Mesodermal cell (in vitro differentiated cells): ENCODE data around the gene PARP8.

Experiments used
- H3K27ac ChIP-seq: 2 replicates; pipeline ENCODE4 v1.7.0; 2013; ENCODE audit warnings: mild to moderate bottlenecking, low read depth, low read length, moderate library complexity; ENCODE audit not compliant: severe bottlenecking
- H3K36me3 ChIP-seq: 2 replicates; pipeline ENCODE4 v1.7.1; 2013; ENCODE audit warnings: mild to moderate bottlenecking, low read length, moderate library complexity; ENCODE audit not compliant: control insufficient read depth, insufficient read depth
- H3K4me1 ChIP-seq: one replicate; pipeline ENCODE4 v1.7.1; 2013; ENCODE audit warnings: mild to moderate bottlenecking, low read length; ENCODE audit not compliant: insufficient read depth, control insufficient read depth, poor library complexity, severe bottlenecking
- H3K4me3 ChIP-seq: 2 replicates; pipeline ENCODE4 v1.7.0; 2013; ENCODE audit warnings: low read length, control low read depth, mild to moderate bottlenecking; ENCODE audit not compliant: insufficient read depth, poor library complexity, severe bottlenecking; ENCODE audit errors: extremely low read depth
- H3K9me3 ChIP-seq: 2 replicates; pipeline ENCODE4 v1.7.1; 2013; ENCODE audit warnings: mild to moderate bottlenecking, low read length, moderate library complexity; ENCODE audit not compliant: control insufficient read depth
- WGBS, 2 experiments: methylation state at CpG; one replicate each; pipeline ENCODE4 v1.1.5; 2013; ENCODE audit warnings: missing lambda C conversion rate in 2 of 2; ENCODE audit not compliant: insufficient coverage in 2 of 2; 5-methylcytosine and 5-hydroxymethylcytosine counted together

PARP8 gene

GRCh38 chr5:50726475-50727148 lies 60.2 kb downstream of the PARP8 start:
- Histone ChIP-seq H3K27ac (peak overlapping the region; percentile 46), H3K4me1 (peaks cover 8% of the 10 kb centered on the region), H3K9me3 (no peaks in the 10 kb centered on the region), H3K4me3 (no peak overlapping the region), H3K36me3 (no peaks in the 10 kb centered on the region)
- WGBS, 2 experiments: 82 to 100% methylated on average over 1 to 2 of the region's 3 CpGs

- WGBS, 2 experiments: 80 to 96% methylated on average over 1 to 3 of the region's 5 CpGs
- peaks cover 8% of the 10 kb centered on the region for H3K4me1 ChIP-seq
These were observed 60.7 kb downstream of the PARP8 start for GRCh38 chr5:50727149-50727496.

DNA sequence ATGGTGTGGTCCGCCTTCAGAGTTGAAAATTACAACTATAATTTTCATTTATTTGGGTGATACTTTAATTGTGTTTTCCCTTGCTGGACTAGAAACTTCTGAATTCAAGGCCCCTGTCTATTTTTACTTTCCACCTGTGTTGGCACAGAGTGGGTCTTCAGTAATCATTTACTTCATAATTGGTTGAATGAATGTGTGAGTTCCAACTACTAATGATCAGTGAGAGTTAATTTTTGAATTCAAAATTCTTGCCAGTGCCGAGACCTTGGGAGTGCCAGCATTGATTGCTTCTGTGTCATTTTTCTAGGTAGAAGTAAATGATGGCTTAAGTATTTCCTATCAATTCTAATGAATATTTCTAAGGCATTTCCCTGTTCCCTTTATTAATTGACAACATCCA lies 61.4 kb downstream of the PARP8 start:
- no CpG with 5 or more reads among the region's 2 CpGs for WGBS, 2 experiments
- Histone ChIP-seq H3K27ac (no peak overlapping the region), H3K4me1 (peaks cover 8% of the 10 kb centered on the region), H3K9me3 (no peaks in the 10 kb centered on the region), H3K36me3 (no peaks in the 10 kb centered on the region), H3K4me3 (no peak overlapping the region)

More at GRCh38 chr5:50727149-50727496, 60.7 kb downstream of the PARP8 start:
- Histone ChIP-seq H3K9me3 (no peaks in the 10 kb centered on the region), H3K36me3 (no peaks in the 10 kb centered on the region), H3K4me3 (no peak overlapping the region), H3K27ac (peak overlapping the region; percentile 46)

- no peaks in the 10 kb centered on the region for H3K36me3 ChIP-seq
These were observed 63.9 kb downstream of the PARP8 start for GRCh38 chr5:50730336-50730735.

GRCh38 chr5:50730841-50731240 lies 64.4 kb downstream of the PARP8 start:
- WGBS, 2 experiments: 83 to 88% methylated on average over 3 to 4 of the region's 4 CpGs
- Histone ChIP-seq H3K27ac (no peak overlapping the region), H3K4me1 (peaks cover 8% of the 10 kb centered on the region), H3K4me3 (no peak overlapping the region), H3K36me3 (no peaks in the 10 kb centered on the region), H3K9me3 (no peaks in the 10 kb centered on the region)

More at GRCh38 chr5:50730336-50730735, 63.9 kb downstream of the PARP8 start:
- H3K27ac ChIP-seq: no peak overlapping the region
- no peak overlapping the region for H3K4me3 ChIP-seq
- H3K9me3 ChIP-seq: no peaks in the 10 kb centered on the region
- WGBS, 2 experiments: 90% methylated on average over 2 of the region's 5 CpGs; no CpG with 5 or more reads in 1 of the 2 experiments
- H3K4me1 ChIP-seq: peaks cover 8% of the 10 kb centered on the region

DNA sequence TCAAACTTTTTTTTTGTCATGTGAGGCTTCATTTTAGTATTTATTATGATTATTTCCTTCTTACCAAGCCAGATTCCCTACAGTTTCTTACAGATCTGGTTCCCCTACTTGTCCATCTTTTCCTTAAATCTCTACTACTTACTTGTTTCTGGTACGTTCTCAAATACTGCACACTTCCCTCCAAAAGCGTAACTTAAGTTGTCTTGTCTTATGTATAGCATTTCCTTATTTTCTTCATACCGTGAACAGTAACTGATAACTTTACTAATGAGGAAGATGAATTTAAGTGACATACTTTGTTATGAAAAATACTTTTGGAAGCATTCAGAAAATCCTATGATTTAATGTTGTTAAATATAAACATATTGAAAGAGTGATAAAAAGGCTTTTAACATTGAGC lies 67.3 kb downstream of the PARP8 start:
- WGBS, 2 experiments: no CpG with 5 or more reads among the region's 3 CpGs
- H3K4me1 ChIP-seq: no peaks in the 10 kb centered on the region
- no peaks in the 10 kb centered on the region for H3K36me3 ChIP-seq
- no peak overlapping the region for H3K27ac ChIP-seq
- H3K9me3 ChIP-seq: no peaks in the 10 kb centered on the region
- H3K4me3 ChIP-seq: no peak overlapping the region

- no peak overlapping the region for H3K4me3 ChIP-seq
- H3K9me3 ChIP-seq: no peaks in the 10 kb centered on the region
- no peaks in the 10 kb centered on the region for H3K4me1 ChIP-seq
- H3K36me3 ChIP-seq: no peaks in the 10 kb centered on the region
- WGBS, 2 experiments: no CpG with 5 or more reads among the region's 1 CpG
- H3K27ac ChIP-seq: no peak overlapping the region
These were observed 72.4 kb downstream of the PARP8 start for GRCh38 chr5:50738864-50739263.

DNA sequence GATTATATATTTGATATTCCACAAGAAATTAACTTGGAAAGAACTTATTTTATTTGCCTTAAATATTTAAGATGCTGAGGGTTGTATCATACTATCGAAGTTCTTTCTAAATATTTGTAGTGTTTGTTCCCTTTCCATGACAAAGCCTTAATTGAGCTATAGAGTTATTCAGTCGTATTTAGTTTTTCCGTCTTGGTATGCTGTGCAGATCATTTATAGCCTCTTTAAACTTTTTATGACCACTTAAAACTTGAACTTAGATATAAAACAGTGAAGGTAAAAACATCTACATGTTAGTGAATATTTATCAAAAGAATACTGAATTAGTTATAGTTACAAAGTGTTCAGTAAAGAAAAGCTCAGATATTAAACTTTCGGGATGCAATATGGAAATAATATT lies 74.4 kb downstream of the PARP8 start:
- no peaks in the 10 kb centered on the region for H3K4me1 ChIP-seq
- no peaks in the 10 kb centered on the region for H3K36me3 ChIP-seq
- WGBS, 2 experiments: no CpG with 5 or more reads among the region's 4 CpGs

GRCh38 chr5:50744776-50745175 lies 78.3 kb downstream of the PARP8 start:
- WGBS, 2 experiments: 75 to 100% methylated on average over 1 of the region's 2 CpGs
- Histone ChIP-seq H3K4me1 (no peaks in the 10 kb centered on the region), H3K27ac (no peak overlapping the region), H3K36me3 (no peaks in the 10 kb centered on the region), H3K4me3 (no peak overlapping the region), H3K9me3 (no peaks in the 10 kb centered on the region)

More for the DNA sequence above, 74.4 kb downstream of the PARP8 start:
- Histone ChIP-seq H3K27ac (no peak overlapping the region), H3K9me3 (no peaks in the 10 kb centered on the region), H3K4me3 (no peak overlapping the region)

DNA sequence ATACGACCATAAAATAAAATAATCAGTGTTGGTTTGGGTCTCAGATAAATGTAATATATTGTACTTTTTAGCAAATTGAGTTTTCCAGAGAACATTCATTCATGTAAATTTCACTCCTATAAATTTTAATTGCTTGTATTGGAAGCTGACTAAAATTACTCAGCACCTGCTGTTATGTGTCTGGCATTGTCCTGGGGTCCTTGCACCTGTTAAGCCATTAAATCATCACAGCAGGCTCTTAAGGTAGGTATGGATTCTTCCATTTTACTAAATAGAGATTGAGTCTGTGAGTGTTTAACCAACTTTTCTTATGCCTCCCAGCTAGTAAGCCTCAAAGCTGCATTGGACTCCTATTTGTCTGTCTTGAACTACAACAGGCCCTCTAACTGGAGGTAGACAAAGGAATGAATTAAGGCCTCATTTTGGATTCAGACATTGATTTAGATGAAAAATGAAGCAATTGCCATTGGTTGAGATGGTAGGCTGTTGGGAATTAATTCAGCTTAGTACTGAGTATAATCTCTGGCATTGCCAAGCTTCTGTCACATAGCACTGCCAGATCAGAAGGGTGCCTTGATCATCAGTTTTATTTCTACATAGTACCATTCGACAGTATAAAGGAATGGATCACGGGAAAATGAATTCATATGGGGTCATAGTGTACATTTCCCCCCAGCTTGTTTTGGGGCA lies 78.9 kb downstream of the PARP8 start:
- no CpG with 5 or more reads among the region's 3 CpGs for WGBS, 2 experiments

GRCh38 chr5:50749181-50749580 lies 82.7 kb downstream of the PARP8 start:
- 89 to 100% methylated on average over 1 of the region's 2 CpGs for WGBS, 2 experiments
- Histone ChIP-seq H3K9me3 (no peaks in the 10 kb centered on the region), H3K4me1 (no peaks in the 10 kb centered on the region), H3K4me3 (no peak overlapping the region), H3K36me3 (no peaks in the 10 kb centered on the region), H3K27ac (no peak overlapping the region)

More for the DNA sequence above, 78.9 kb downstream of the PARP8 start:
- Histone ChIP-seq H3K4me1 (no peaks in the 10 kb centered on the region), H3K36me3 (no peaks in the 10 kb centered on the region), H3K27ac (no peak overlapping the region), H3K4me3 (no peak overlapping the region), H3K9me3 (no peaks in the 10 kb centered on the region)
